ENCODE measurements around the gene UNC5CL. TPM values are rescaled to one million over a fixed set of nuclear protein-coding genes. Genes with fewer than 3 reads are reported as not detected.
A peak's percentile ranks its signal among the peaks of the same experiment; 100 is the strongest.

UNC5CL gene
- total RNA-seq, 1 donor, result not detected

GRCh38 chr6:41053041-41053440 is 14.0 kb upstream of the UNC5CL start, which contains the start of gene APOBEC2:
APOBEC2 (plus strand) TSS chr6:41053202; CDS start chr6:41053348, 146 bp downstream.
- Histone ChIP-seq H3K27ac (ENCODE audit: low read depth, low read length) (no peak within 1 kb of the TSS), H3K4me3 (ENCODE audit: insufficient read depth, low read length) (no peak within 1 kb of the TSS), H4K20me1 (ENCODE audit: insufficient read depth, low read length) (no peaks in the 10 kb centered on the region), H3K36me3 (ENCODE audit: insufficient read depth, low read length) (no peaks in the 10 kb centered on the region), H3K4me2 (ENCODE audit: insufficient read depth, low read length) (no peak within 1 kb of the TSS), H2AFZ (ENCODE audit: low read length) (no peak within 1 kb of the TSS), H3K27me3 (ENCODE audit: insufficient read depth, low read length) (peaks cover 7% of the 10 kb centered on the region), H3K4me1 (ENCODE audit: insufficient read depth, low read length) (no peaks in the 10 kb centered on the region), H3K9me3 (ENCODE audit: low read depth, low read length) (no peaks in the 10 kb centered on the region), H3K79me2 (ENCODE audit: insufficient read depth, low read length) (no peaks in the 10 kb centered on the region)
- TF ChIP-seq, protein P1, sequence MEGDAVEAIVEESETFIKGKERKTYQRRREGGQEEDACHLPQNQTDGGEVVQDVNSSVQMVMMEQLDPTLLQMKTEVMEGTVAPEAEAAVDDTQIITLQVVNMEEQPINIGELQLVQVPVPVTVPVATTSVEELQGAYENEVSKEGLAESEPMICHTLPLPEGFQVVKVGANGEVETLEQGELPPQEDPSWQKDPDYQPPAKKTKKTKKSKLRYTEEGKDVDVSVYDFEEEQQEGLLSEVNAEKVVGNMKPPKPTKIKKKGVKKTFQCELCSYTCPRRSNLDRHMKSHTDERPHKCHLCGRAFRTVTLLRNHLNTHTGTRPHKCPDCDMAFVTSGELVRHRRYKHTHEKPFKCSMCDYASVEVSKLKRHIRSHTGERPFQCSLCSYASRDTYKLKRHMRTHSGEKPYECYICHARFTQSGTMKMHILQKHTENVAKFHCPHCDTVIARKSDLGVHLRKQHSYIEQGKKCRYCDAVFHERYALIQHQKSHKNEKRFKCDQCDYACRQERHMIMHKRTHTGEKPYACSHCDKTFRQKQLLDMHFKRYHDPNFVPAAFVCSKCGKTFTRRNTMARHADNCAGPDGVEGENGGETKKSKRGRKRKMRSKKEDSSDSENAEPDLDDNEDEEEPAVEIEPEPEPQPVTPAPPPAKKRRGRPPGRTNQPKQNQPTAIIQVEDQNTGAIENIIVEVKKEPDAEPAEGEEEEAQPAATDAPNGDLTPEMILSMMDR (IDR thresholded peaks at IDR 0.05; ENCODE audit: extremely low read depth, low read depth, low read length), result no peak
- DNase-seq (ENCODE audit: insufficient read length, low spot score, missing footprints), result peak; percentile 15

GRCh38 chr6:41051873-41052272 is 12.9 kb upstream of the UNC5CL start:
- no peaks in the 10 kb centered on the region for H3K79me2 ChIP-seq (ENCODE audit: insufficient read depth, low read length)
- no peak overlapping the region for H3K4me3 ChIP-seq (ENCODE audit: insufficient read depth, low read length)
- TF ChIP-seq, protein P1 (IDR thresholded peaks at IDR 0.05; ENCODE audit: extremely low read depth, low read depth, low read length), result no peak
- peak; percentile 42 for DNase-seq (ENCODE audit: insufficient read length, low spot score, missing footprints)
- no peaks in the 10 kb centered on the region for H3K36me3 ChIP-seq (ENCODE audit: insufficient read depth, low read length)
- H2AFZ ChIP-seq (ENCODE audit: low read length), result no peak overlapping the region
- no peak overlapping the region for H3K4me2 ChIP-seq (ENCODE audit: insufficient read depth, low read length)
- no peaks in the 10 kb centered on the region for H4K20me1 ChIP-seq (ENCODE audit: insufficient read depth, low read length)
- H3K9me3 ChIP-seq (ENCODE audit: low read depth, low read length), result no peaks in the 10 kb centered on the region
- H3K27ac ChIP-seq (ENCODE audit: low read depth, low read length), result no peak overlapping the region
- peaks cover 7% of the 10 kb centered on the region for H3K27me3 ChIP-seq (ENCODE audit: insufficient read depth, low read length)
- no peaks in the 10 kb centered on the region for H3K4me1 ChIP-seq (ENCODE audit: insufficient read depth, low read length)

GRCh38 chr6:41050536-41050935 is 11.5 kb upstream of the UNC5CL start:
- H4K20me1 ChIP-seq (ENCODE audit: insufficient read depth, low read length), result no peaks in the 10 kb centered on the region
- no peaks in the 10 kb centered on the region for H3K79me2 ChIP-seq (ENCODE audit: insufficient read depth, low read length)
- DNase-seq (ENCODE audit: insufficient read length, low spot score, missing footprints), result peak; percentile 11
- no peak overlapping the region for H3K4me3 ChIP-seq (ENCODE audit: insufficient read depth, low read length)
- H3K27me3 ChIP-seq (ENCODE audit: insufficient read depth, low read length), result peaks cover 7% of the 10 kb centered on the region
- no peak overlapping the region for H3K27ac ChIP-seq (ENCODE audit: low read depth, low read length)
- no peak overlapping the region for H2AFZ ChIP-seq (ENCODE audit: low read length)
- TF ChIP-seq, protein P1 (IDR thresholded peaks at IDR 0.05; ENCODE audit: extremely low read depth, low read depth, low read length), result no peak
- no peaks in the 10 kb centered on the region for H3K36me3 ChIP-seq (ENCODE audit: insufficient read depth, low read length)
- no peak overlapping the region for H3K4me2 ChIP-seq (ENCODE audit: insufficient read depth, low read length)
- H3K4me1 ChIP-seq (ENCODE audit: insufficient read depth, low read length), result no peaks in the 10 kb centered on the region
- no peaks in the 10 kb centered on the region for H3K9me3 ChIP-seq (ENCODE audit: low read depth, low read length)

- Histone ChIP-seq H3K79me2 (ENCODE audit: insufficient read depth, low read length) (no peaks in the 10 kb centered on the region), H3K4me1 (ENCODE audit: insufficient read depth, low read length) (no peaks in the 10 kb centered on the region), H3K4me3 (ENCODE audit: insufficient read depth, low read length) (no peak overlapping the region), H3K36me3 (ENCODE audit: insufficient read depth, low read length) (no peaks in the 10 kb centered on the region), H3K9me3 (ENCODE audit: low read depth, low read length) (no peaks in the 10 kb centered on the region), H2AFZ (ENCODE audit: low read length) (no peak overlapping the region), H4K20me1 (ENCODE audit: insufficient read depth, low read length) (no peaks in the 10 kb centered on the region), H3K27ac (ENCODE audit: low read depth, low read length) (no peak overlapping the region), H3K4me2 (ENCODE audit: insufficient read depth, low read length) (no peak overlapping the region), H3K27me3 (ENCODE audit: insufficient read depth, low read length) (peaks cover 7% of the 10 kb centered on the region)
- no peak for DNase-seq (ENCODE audit: insufficient read length, low spot score, missing footprints)
- TF ChIP-seq, protein P1 (IDR thresholded peaks at IDR 0.05; ENCODE audit: extremely low read depth, low read depth, low read length), result no peak
Observed at GRCh38 chr6:41049955-41050354, 10.9 kb upstream of the UNC5CL start.

Measured in osteoblast (primary cell).